ENCODE results near the gene CALU. TPM values are rescaled to one million over a fixed set of nuclear protein-coding genes. Genes with fewer than 3 reads are reported as not detected.

The CALU gene
- total RNA-seq, 1 experiment from 2014 or later, result 168 TPM

- no peak for TF ChIP-seq CTCF (conservative IDR thresholded peaks at IDR 0.05)
- Mint-ChIP-seq H3K36me3 (ENCODE audit: insufficient read depth in 1 of 3, low read depth in 3 of 3) (peaks cover 5% of the 10 kb centered on the region in 3 experiments; a peak in 4 of 7 replicates), H3K27ac (no peak overlapping the region), H3K4me3 (no peak overlapping the region), H3K4me1 (peaks cover 12 to 20% of the 10 kb centered on the region in 2 experiments), H3K27me3 (ENCODE audit: low read depth) (peaks cover 18% of the 10 kb centered on the region), H3K9me3 (peaks cover 13 to 14% of the 10 kb centered on the region in 2 experiments)
- no peak overlapping the region for H3K23ac ChIP-seq (ENCODE audit: insufficient read length, low read depth, low read length)
- no peak overlapping the region for H4K5ac ChIP-seq (ENCODE audit: insufficient read length, low read depth, low read length)
- no peak overlapping the region for H2BK120ac ChIP-seq (ENCODE audit: low read depth, low read length, poor library complexity, severe bottlenecking)
- H3K56ac ChIP-seq (ENCODE audit: insufficient read length, low read depth, low read length), result no peak overlapping the region
- H2BK12ac ChIP-seq (ENCODE audit: insufficient read length, low read depth, low read length), result no peak overlapping the region
- H3K9me3 ChIP-seq (ENCODE audit: control insufficient read depth, low read depth, low read length), result no peaks in the 10 kb centered on the region
- no CpG with 5 or more reads among the region's 5 CpGs for WGBS (ENCODE audit: extremely low coverage, insufficient read length, low lambda C conversion rate)
- no peak overlapping the region for H2BK5ac ChIP-seq (ENCODE audit: insufficient read length, low read length)
- H2AK5ac ChIP-seq (ENCODE audit: insufficient read length, low read length), result no peak overlapping the region
- no peak overlapping the region for H4K91ac ChIP-seq (ENCODE audit: insufficient read length, low read depth, low read length)
- no peak overlapping the region for H3T11ph ChIP-seq (ENCODE audit: low read length)
- H2BK15ac ChIP-seq (ENCODE audit: low read depth, low read length), result no peak overlapping the region
- H3K18ac ChIP-seq (ENCODE audit: insufficient read length, low read depth, low read length), result no peak overlapping the region
- peaks cover 6% of the 10 kb centered on the region for H3K23me2 ChIP-seq (ENCODE audit: insufficient read length, low read depth, low read length, poor library complexity, severe bottlenecking)
- no peak overlapping the region for H3K9ac ChIP-seq (ENCODE audit: extremely low read depth, insufficient read length, low read length)
- H3K79me1 ChIP-seq (ENCODE audit: insufficient read depth, low read depth, low read length, poor library complexity, severe bottlenecking), result no peaks in the 10 kb centered on the region
- no peak for DNase-seq
- H3K79me2 ChIP-seq (ENCODE audit: insufficient read depth, low read length), result no peaks in the 10 kb centered on the region
- H4K20me1 ChIP-seq (ENCODE audit: control insufficient read depth, insufficient read depth, insufficient read length), result no peaks in the 10 kb centered on the region
- no peak overlapping the region for H2BK20ac ChIP-seq (ENCODE audit: low read depth, low read length, poor library complexity, severe bottlenecking)
- H3K27ac ChIP-seq (ENCODE audit: insufficient read length, low read depth, low read length), result no peak overlapping the region
- no peak overlapping the region for H3K14ac ChIP-seq (ENCODE audit: insufficient read depth, low read length)
- no peak overlapping the region for H2AFZ ChIP-seq (ENCODE audit: low read length)
- H3K27me3 ChIP-seq (ENCODE audit: insufficient read depth, low read length), result no peaks in the 10 kb centered on the region
- 0 out of 2 replicates have a peak, but pooled peaks cover 5% of the 10 kb centered on the region for H3K4me1 ChIP-seq (ENCODE audit: insufficient read depth, low read length)
- H3K4ac ChIP-seq (ENCODE audit: low read depth, low read length), result no peak overlapping the region
- no peak overlapping the region for H3K4me2 ChIP-seq (ENCODE audit: insufficient read depth, insufficient read length, low read length)
- H4K8ac ChIP-seq (replicated peaks; ENCODE audit: insufficient read length, low read depth, low read length), result no peak overlapping the region
Measured at GRCh38 chr7:128778946-128779345, 39.8 kb downstream of the CALU start.

All from H9 (cell line).